GM23338 (cell line): ENCODE results near the gene KDR. TPM values are rescaled to one million over a fixed set of nuclear protein-coding genes. Genes with fewer than 3 reads are reported as not detected.

Experiments used
- ATAC-seq: fragments of 200-7000 bp; cut with Tn5 transposase; 3 replicates; pipeline ENCODE4 v1.9.1; 2020
- DNase-seq: peaks from one replicate; pipeline ENCODE4 v3.0.0-alpha.2; 2015; ENCODE audit warnings: low spot score
- H2AFZ ChIP-seq: fragments of 200-600 bp; sonication (generic); 2 replicates; pipeline ENCODE4 v1.8.0; 2016; ENCODE audit warnings: antibody characterized with exemption, mild to moderate bottlenecking, moderate library complexity
- H3F3A ChIP-seq: fragments of 200-600 bp; sonication (generic); replicated peaks from 2 replicates; pipeline ENCODE4 v1.8.0; 2017; ENCODE audit warnings: antibody characterized with exemption, mixed run types, low read depth
- H3K27ac ChIP-seq: fragments of 200-600 bp; sonication (generic); 2 replicates; pipeline ENCODE4 v1.6.1; 2016; ENCODE audit warnings: low read depth
- H3K27me3 ChIP-seq: fragments of 200-600 bp; sonication (generic); 2 replicates; pipeline ENCODE4 v1.8.0; 2016; ENCODE audit warnings: mild to moderate bottlenecking, mixed run types, moderate library complexity; ENCODE audit not compliant: insufficient read depth
- H3K36me3 ChIP-seq: fragments of 200-600 bp; sonication (generic); 2 replicates; pipeline ENCODE4 v1.8.0; 2016; ENCODE audit warnings: mild to moderate bottlenecking; ENCODE audit not compliant: insufficient read depth
- H3K4me1 ChIP-seq: fragments of 200-600 bp; sonication (generic); 2 replicates; pipeline ENCODE4 v1.8.0; 2016; ENCODE audit warnings: mild to moderate bottlenecking, moderate library complexity; ENCODE audit not compliant: insufficient read depth
- H3K4me2 ChIP-seq: fragments of 200-600 bp; sonication (generic); 2 replicates; pipeline ENCODE4 v1.7.1; 2017; ENCODE audit warnings: mixed run types
- H3K4me3 ChIP-seq: fragments of 200-600 bp; sonication (generic); 2 replicates; pipeline ENCODE4 v1.6.1; 2016; ENCODE audit warnings: mixed run types
- H3K79me2 ChIP-seq: fragments of 200-600 bp; sonication (generic); replicated peaks from 2 replicates; pipeline ENCODE4 v1.8.0; 2017; ENCODE audit warnings: mild to moderate bottlenecking; ENCODE audit not compliant: insufficient read depth
- H3K9me2 ChIP-seq: fragments of 200-600 bp; sonication (generic); 2 replicates; pipeline ENCODE4 v1.8.0; 2017; ENCODE audit not compliant: insufficient read depth
- H4K20me1 ChIP-seq: fragments of 200-600 bp; sonication (generic); replicated peaks from 2 replicates; pipeline ENCODE4 v1.8.0; 2017; ENCODE audit warnings: mild to moderate bottlenecking; ENCODE audit not compliant: insufficient read depth
- H3K27ac Mint-ChIP-seq: 2 replicates; pipeline ENCODE4 v1.8.0; 2020; ENCODE audit warnings: inconsistent platforms, mild to moderate bottlenecking, moderate library complexity, mixed read lengths
- H3K27me3 Mint-ChIP-seq: 3 replicates; pipeline ENCODE4 v1.8.0; 2022; ENCODE audit warnings: low read depth, mild to moderate bottlenecking, moderate library complexity, mixed read lengths, inconsistent platforms; ENCODE audit not compliant: insufficient read depth, poor library complexity
- H3K36me3 Mint-ChIP-seq: 3 replicates; pipeline ENCODE4 v1.8.0; 2021; ENCODE audit warnings: low read depth, mild to moderate bottlenecking, inconsistent platforms, moderate library complexity, mixed read lengths
- H3K4me1 Mint-ChIP-seq: 3 replicates; pipeline ENCODE4 v1.8.0; 2020; ENCODE audit warnings: mild to moderate bottlenecking, inconsistent platforms, mixed read lengths
- H3K4me3 Mint-ChIP-seq: 3 replicates; pipeline ENCODE4 v1.8.0; 2021; ENCODE audit warnings: moderate library complexity, mild to moderate bottlenecking, inconsistent platforms, mixed read lengths
- H3K9me3 Mint-ChIP-seq: 3 replicates; pipeline ENCODE4 v1.8.0; 2020; ENCODE audit warnings: moderate library complexity, mild to moderate bottlenecking, inconsistent platforms, mixed read lengths
- CREB1 ChIP-seq: fragments of 250-450 bp; sonication (Bioruptor Pico); IDR thresholded peaks from 2 replicates; pipeline ENCODE4 v1.5.0; 2020; ENCODE audit warnings: low read depth, mild to moderate bottlenecking, moderate library complexity
- CTCF ChIP-seq, 2 experiments: fragments of 200-600 bp in 1 of 2; sonication (generic) in 1 of 2; conservative IDR thresholded peaks; 2 replicates each; pipeline versions ENCODE4 v1.5.1 to v1.6.1; 2016 to 2017; ENCODE audit warnings: antibody characterized with exemption in 2 of 2, low read depth in 2 of 2, mild to moderate bottlenecking in 2 of 2, moderate library complexity in 1 of 2
- ETS1 ChIP-seq: IDR thresholded peaks from 2 replicates; pipeline ENCODE4 v1.6.1; 2016; ENCODE audit warnings: antibody characterized with exemption
- EZH2 ChIP-seq: fragments of 200-600 bp; sonication (generic); IDR thresholded peaks from one replicate; pipeline ENCODE4 v1.8.0; 2017; ENCODE audit warnings: antibody characterized with exemption, mild to moderate bottlenecking, low read depth; ENCODE audit not compliant: unreplicated experiment
- EZH2phosphoT487 ChIP-seq: fragments of 200-600 bp; sonication (generic); IDR thresholded peaks from one replicate; pipeline ENCODE4 v1.8.1; 2018; ENCODE audit warnings: antibody characterized with exemption; ENCODE audit not compliant: unreplicated experiment
- JUNB ChIP-seq: IDR thresholded peaks from one replicate; pipeline ENCODE4 v1.6.1; 2016; ENCODE audit warnings: antibody characterized with exemption; ENCODE audit not compliant: unreplicated experiment
- NANOG ChIP-seq: IDR thresholded peaks from 2 replicates; pipeline ENCODE4 v1.6.1; 2016; ENCODE audit warnings: antibody characterized with exemption, borderline replicate concordance
- POLR2AphosphoS5 ChIP-seq: IDR thresholded peaks from 2 replicates; pipeline ENCODE4 v1.6.1; 2016; ENCODE audit warnings: antibody characterized with exemption, low read depth
- REST ChIP-seq: IDR thresholded peaks from one replicate; pipeline ENCODE4 v1.6.1; 2018; ENCODE audit warnings: antibody characterized with exemption; ENCODE audit not compliant: unreplicated experiment
- STAT1 ChIP-seq: IDR thresholded peaks from one replicate; pipeline ENCODE4 v1.6.1; 2016; ENCODE audit warnings: antibody characterized with exemption; ENCODE audit not compliant: unreplicated experiment
- ZNF114 ChIP-seq: fragments of 250-450 bp; sonication (Bioruptor Pico); IDR thresholded peaks from 2 replicates; pipeline ENCODE4 v1.5.0; 2020; ENCODE audit warnings: mild to moderate bottlenecking, moderate library complexity
- ZNF331 ChIP-seq: fragments of 250-450 bp; sonication (Bioruptor Pico); IDR thresholded peaks from 2 replicates; pipeline ENCODE4 v1.5.0; 2020; ENCODE audit warnings: low read depth, mild to moderate bottlenecking, moderate library complexity
- ZNF462 ChIP-seq: fragments of 250-450 bp; sonication (Bioruptor Pico); IDR thresholded peaks from 2 replicates; pipeline ENCODE4 v1.5.0; 2020; ENCODE audit warnings: mild to moderate bottlenecking, moderate library complexity
- polyA plus RNA-seq: library from polyadenylated mRNA; unstranded; fragments of >200 nt; fragmentation: Nextera tagmentation; extraction: Ambion mirVana; gene quantifications from 2 replicates; pipeline ENCODE4 v1.2.1, GENCODE V29; 2016
- total RNA-seq: library from RNA; depleted of rRNA; stranded (reverse); fragments of >200 nt; shearing (Covaris generic); gene quantifications from 2 replicates; pipeline ENCODE4 v1.2.3, GENCODE V29; 2014

KDR gene
- total and polyA plus RNA-seq, 2 experiments from 2014 or later: 27.9 to 109 TPM

GRCh38 chr4:55038176-55038890 is 87.1 kb downstream of the KDR start:
- H3K4me2 ChIP-seq: no peak overlapping the region
- no peaks in the 10 kb centered on the region for H3K27me3 ChIP-seq
- peaks cover 7% of the 10 kb centered on the region for H3K36me3 ChIP-seq
- 0 out of 2 replicates have a peak overlapping the region, but pooled peaks have one; percentile 9 for H2AFZ ChIP-seq
- peaks cover 28% of the 10 kb centered on the region for H3K36me3 Mint-ChIP-seq
- peaks cover 33% of the 10 kb centered on the region for H3K9me3 Mint-ChIP-seq
- H3K4me3 Mint-ChIP-seq: no peak overlapping the region
- no peaks in the 10 kb centered on the region for H3K79me2 ChIP-seq
- H3K27me3 Mint-ChIP-seq: no peaks in the 10 kb centered on the region
- no peak overlapping the region for H3K4me3 ChIP-seq
- H3K27ac Mint-ChIP-seq: no peak overlapping the region
- H4K20me1 ChIP-seq: no peaks in the 10 kb centered on the region
- H3K4me1 ChIP-seq: no peaks in the 10 kb centered on the region
- H3K9me2 ChIP-seq: 0 out of 2 replicates have a peak, but pooled peaks cover 4% of the 10 kb centered on the region
- ATAC-seq: no peak
- TF ChIP-seq CREB1 (no peak), STAT1 (no peak), ZNF462 (CRISPR knock-in tag) (no peak), REST (no peak), EZH2 (no peak), ZNF114 (CRISPR knock-in tag) (no peak), POLR2AphosphoS5 (no peak), NANOG (no peak), CTCF (conservative IDR thresholded peaks at IDR 0.05; ENCODE audit: low read depth in 2 of 2) (no peak), ZNF331 (CRISPR knock-in tag) (no peak), EZH2phosphoT487 (no peak), JUNB (no peak), ETS1 (no peak)
- DNase-seq: no peak
- H3K27ac ChIP-seq: no peak overlapping the region
- no peaks in the 10 kb centered on the region for H3F3A ChIP-seq
- H3K4me1 Mint-ChIP-seq: no peaks in the 10 kb centered on the region
